OCI-LY3 (cell line): Measurements from ENCODE around the gene TNFRSF4.

Experiments used
- H2AFZ ChIP-seq: fragments of 200-600, 300-600 bp; shearing (Covaris generic); 2 replicates; pipeline ENCODE4 v1.6.0; 2014; ENCODE audit warnings: antibody characterized with exemption, low read depth, low read length
- H3K27ac ChIP-seq: fragments of 200-600, 300-600 bp; sonication (generic); 2 replicates; pipeline ENCODE4 v1.5.1; 2014; ENCODE audit warnings: mild to moderate bottlenecking, low read length, moderate library complexity, mixed read lengths
- H3K27me3 ChIP-seq: fragments of 200-600, 300-600 bp; sonication (generic); 2 replicates; pipeline ENCODE4 v1.6.1; 2014; ENCODE audit warnings: low read depth, low read length, mixed read lengths
- H3K36me3 ChIP-seq: fragments of 200-600, 300-600 bp; sonication (generic); replicated peaks from 2 replicates; pipeline ENCODE3; 2014; ENCODE audit warnings: low read depth, low read length, mixed read lengths
- H3K4me1 ChIP-seq: fragments of 300-600, 200-600 bp; sonication (generic); 2 replicates; pipeline ENCODE4 v1.6.1; 2014; ENCODE audit warnings: low read length, mixed read lengths
- H3K4me2 ChIP-seq: fragments of 200-600, 300-600 bp; sonication (generic); 2 replicates; pipeline ENCODE4 v1.6.1; 2014; ENCODE audit warnings: low read length, mixed read lengths
- H3K4me3 ChIP-seq: fragments of 300-600, 200-600 bp; sonication (generic); 2 replicates; pipeline ENCODE4 v1.5.1; 2014; ENCODE audit warnings: antibody characterized with exemption, mild to moderate bottlenecking, low read length, moderate library complexity
- H3K79me2 ChIP-seq: fragments of 300-600, 200-600 bp; shearing (Covaris generic); 2 replicates; pipeline ENCODE4 v1.6.1; 2014; ENCODE audit warnings: mild to moderate bottlenecking, low read length, mixed read lengths
- H3K9ac ChIP-seq: fragments of 300-600, 200-600 bp; shearing (Covaris generic); 2 replicates; pipeline ENCODE4 v1.6.0; 2014; ENCODE audit warnings: mild to moderate bottlenecking, low read length, moderate library complexity
- H3K9me3 ChIP-seq: fragments of 200-600, 300-600 bp; shearing (Covaris generic); 2 replicates; pipeline ENCODE4 v1.6.1; 2014; ENCODE audit warnings: low read length, mixed read lengths; ENCODE audit not compliant: insufficient read depth
- H4K20me1 ChIP-seq: fragments of 200-600, 300-600 bp; sonication (generic); 2 replicates; pipeline ENCODE4 v1.6.1; 2016; ENCODE audit warnings: low read length, mixed read lengths; ENCODE audit not compliant: insufficient read depth
- EZH2phosphoT487 ChIP-seq: fragments of 200-600 bp; shearing (Covaris generic); IDR thresholded peaks from 2 replicates; pipeline ENCODE4 v1.6.1; 2018; ENCODE audit warnings: antibody characterized with exemption, mixed run types, low read depth
- TF ChIP-seq, protein P1 (sequence below): fragments of 200-600, 300-600 bp; sonication (generic); IDR thresholded peaks from 2 replicates; pipeline ENCODE4 v1.5.1; 2014; ENCODE audit warnings: antibody characterized with exemption, low read length, low read depth

Gene TNFRSF4

DNA sequence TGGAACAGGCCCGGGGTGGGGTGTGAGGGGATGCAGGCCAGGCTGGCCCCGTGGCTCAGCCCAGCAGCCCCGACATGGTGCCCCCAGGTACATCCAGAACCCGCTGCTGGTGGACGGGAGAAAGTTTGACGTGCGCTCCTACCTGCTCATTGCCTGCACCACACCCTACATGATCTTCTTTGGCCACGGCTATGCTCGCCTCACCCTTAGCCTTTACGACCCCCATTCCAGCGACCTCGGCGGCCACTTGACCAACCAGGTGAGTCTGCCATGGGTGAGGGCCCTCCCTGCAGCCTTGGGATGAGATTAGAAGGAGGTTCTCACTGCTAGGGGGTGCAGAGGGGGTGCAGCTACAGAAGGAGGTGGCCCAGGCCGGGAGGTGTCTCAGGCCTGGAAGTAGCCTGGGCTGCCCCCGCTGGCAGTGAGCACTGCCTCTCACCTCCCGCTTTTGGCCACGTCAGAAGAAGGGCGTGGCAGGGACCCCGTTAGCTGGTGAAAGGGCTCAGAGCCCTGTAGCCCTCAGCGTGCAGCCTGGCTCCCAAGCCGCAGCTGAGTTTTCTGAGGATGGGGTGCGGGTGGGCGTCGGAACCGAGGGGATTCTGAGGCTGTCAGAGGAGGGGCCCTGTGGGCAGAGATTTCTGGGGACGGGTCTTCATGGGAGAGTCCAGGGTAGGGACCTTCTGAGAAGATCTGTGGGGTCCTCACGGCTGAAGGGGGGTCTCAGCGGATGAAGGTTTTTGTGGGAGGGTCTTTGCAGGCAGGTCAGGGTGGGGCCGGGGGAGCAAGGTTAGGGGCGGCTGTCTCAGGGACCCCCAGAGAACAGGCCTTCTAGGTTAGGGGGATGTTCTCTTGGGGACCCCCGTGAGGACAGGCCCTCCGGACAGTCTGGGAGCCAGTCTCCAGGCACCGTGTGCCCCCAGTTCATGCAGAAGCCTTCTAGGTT, 29.8 kb downstream of the TNFRSF4 start:
- peaks cover 7% of the 10 kb centered on the region for H3K27me3 ChIP-seq
- no peaks in the 10 kb centered on the region for H3K4me1 ChIP-seq
- H3K79me2 ChIP-seq: no peaks in the 10 kb centered on the region
- TF ChIP-seq, protein P1, sequence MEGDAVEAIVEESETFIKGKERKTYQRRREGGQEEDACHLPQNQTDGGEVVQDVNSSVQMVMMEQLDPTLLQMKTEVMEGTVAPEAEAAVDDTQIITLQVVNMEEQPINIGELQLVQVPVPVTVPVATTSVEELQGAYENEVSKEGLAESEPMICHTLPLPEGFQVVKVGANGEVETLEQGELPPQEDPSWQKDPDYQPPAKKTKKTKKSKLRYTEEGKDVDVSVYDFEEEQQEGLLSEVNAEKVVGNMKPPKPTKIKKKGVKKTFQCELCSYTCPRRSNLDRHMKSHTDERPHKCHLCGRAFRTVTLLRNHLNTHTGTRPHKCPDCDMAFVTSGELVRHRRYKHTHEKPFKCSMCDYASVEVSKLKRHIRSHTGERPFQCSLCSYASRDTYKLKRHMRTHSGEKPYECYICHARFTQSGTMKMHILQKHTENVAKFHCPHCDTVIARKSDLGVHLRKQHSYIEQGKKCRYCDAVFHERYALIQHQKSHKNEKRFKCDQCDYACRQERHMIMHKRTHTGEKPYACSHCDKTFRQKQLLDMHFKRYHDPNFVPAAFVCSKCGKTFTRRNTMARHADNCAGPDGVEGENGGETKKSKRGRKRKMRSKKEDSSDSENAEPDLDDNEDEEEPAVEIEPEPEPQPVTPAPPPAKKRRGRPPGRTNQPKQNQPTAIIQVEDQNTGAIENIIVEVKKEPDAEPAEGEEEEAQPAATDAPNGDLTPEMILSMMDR: no peak
- no peak for TF ChIP-seq EZH2phosphoT487
- H3K4me2 ChIP-seq: no peak overlapping the region
- no peak overlapping the region for H2AFZ ChIP-seq
- no peak overlapping the region for H3K27ac ChIP-seq
- no peaks in the 10 kb centered on the region for H4K20me1 ChIP-seq
- no peaks in the 10 kb centered on the region for H3K9me3 ChIP-seq
- H3K36me3 ChIP-seq: no peaks in the 10 kb centered on the region
- no peak overlapping the region for H3K4me3 ChIP-seq
- H3K9ac ChIP-seq: no peak overlapping the region

DNA sequence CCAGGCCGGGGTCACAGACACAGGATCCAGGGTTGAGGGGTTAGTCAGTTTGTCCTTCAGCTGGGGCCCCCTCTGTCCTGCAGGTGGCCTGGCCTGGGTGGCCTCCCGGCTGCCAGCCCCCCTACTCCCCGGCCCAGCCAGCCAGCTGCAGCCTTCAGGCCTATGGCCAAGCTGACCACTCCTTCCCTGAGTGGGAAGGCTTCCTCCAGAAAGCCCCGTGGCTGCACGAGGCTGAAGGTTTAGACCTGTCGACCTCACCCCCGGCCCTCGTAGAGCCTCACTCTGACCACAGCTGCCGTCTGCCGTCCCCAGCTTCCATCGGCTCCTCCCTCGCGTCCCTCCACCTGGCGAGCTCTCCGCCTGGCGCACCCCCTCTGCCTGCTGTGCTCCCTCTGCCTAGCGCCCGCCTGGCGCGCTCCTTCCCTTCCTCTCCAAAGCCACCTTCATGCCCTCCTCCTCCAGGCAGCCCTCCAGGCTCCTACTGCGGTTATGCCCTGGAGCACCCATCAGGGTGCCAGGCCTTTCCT, 30.7 kb downstream of the TNFRSF4 start:
- no peak overlapping the region for H3K9ac ChIP-seq
- H2AFZ ChIP-seq: no peak overlapping the region
- H3K4me3 ChIP-seq: no peak overlapping the region
- H3K4me2 ChIP-seq: no peak overlapping the region
- no peak overlapping the region for H3K27ac ChIP-seq
- TF ChIP-seq, protein P1: no peak
- TF ChIP-seq EZH2phosphoT487: no peak
- H3K9me3 ChIP-seq: no peaks in the 10 kb centered on the region
- H3K79me2 ChIP-seq: no peaks in the 10 kb centered on the region
- no peaks in the 10 kb centered on the region; the same call in 1 of the 2 replicates for H3K27me3 ChIP-seq
- no peaks in the 10 kb centered on the region for H4K20me1 ChIP-seq
- H3K4me1 ChIP-seq: no peaks in the 10 kb centered on the region
- no peaks in the 10 kb centered on the region for H3K36me3 ChIP-seq

DNA sequence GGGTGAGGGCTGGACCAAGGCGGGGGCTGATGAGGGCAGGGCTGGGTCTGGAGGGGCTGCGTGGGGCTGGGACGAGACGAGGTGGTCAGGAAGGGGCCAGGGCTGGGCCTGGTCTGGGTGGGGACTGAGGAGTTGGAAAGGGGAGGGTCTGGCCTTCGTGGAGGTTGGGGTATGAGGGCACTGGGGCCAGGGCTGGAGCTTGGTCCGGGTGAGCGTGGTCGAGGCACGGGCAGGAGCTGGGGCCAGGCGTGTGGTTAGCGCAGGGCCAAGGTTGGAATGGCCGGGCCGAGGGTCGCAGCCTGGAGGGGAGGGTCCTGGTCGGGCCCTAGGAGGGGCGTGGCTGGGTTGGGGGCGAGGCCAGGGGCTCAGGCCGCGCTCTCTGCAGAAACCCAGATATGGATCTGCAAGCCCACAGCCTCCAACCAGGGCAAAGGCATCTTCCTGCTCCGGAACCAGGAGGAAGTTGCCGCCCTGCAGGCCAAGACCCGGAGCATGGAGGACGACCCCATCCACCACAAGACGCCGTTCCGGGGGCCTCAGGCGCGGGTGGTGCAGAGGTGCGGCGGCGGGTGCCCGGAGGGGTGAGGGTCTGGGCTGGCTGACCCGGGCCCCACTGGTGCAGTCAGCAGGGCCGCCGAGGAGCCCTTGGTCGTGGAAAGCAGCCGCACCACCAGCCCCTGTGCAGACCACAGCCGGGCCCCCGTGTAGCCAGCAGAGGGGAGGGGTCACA, 31.3 kb downstream of the TNFRSF4 start:
- Histone ChIP-seq H3K4me2 (no peak overlapping the region), H3K9me3 (no peaks in the 10 kb centered on the region), H4K20me1 (no peaks in the 10 kb centered on the region), H3K79me2 (no peaks in the 10 kb centered on the region), H3K4me1 (no peaks in the 10 kb centered on the region), H2AFZ (no peak overlapping the region), H3K4me3 (no peak overlapping the region), H3K36me3 (no peaks in the 10 kb centered on the region), H3K9ac (no peak overlapping the region), H3K27me3 (no peaks in the 10 kb centered on the region; the same call in 1 of the 2 replicates), H3K27ac (no peak overlapping the region)
- TF ChIP-seq EZH2phosphoT487: no peak
- TF ChIP-seq, protein P1: no peak

DNA sequence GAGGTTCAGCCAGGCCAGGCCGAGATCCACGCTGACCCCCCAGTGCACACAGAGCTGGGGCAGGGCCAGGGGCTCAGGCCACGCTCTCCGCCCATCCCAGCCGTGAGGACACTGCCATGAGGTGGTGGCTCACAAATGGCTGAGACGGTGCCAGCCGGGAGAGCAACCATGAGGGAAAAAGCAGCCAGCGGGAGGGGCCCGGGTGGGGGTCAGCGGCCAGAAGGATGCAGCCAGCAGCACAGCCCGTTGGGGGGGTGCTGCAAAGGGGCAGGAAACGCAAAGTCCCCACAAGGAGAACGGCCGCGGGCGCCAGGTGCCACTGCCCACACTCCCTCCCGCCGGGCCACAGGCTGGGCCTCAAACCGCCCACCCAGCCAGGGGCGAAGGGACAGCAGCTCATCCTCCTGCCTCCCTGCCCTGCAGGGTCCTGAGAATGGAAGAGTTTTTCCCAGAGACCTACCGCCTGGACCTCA, 32.0 kb downstream of the TNFRSF4 start:
- H3K4me2 ChIP-seq: no peak overlapping the region
- TF ChIP-seq, protein P1: no peak
- TF ChIP-seq EZH2phosphoT487: no peak
- no peaks in the 10 kb centered on the region; the same call in 1 of the 2 replicates for H3K27me3 ChIP-seq
- H3K79me2 ChIP-seq: no peaks in the 10 kb centered on the region
- no peak overlapping the region for H2AFZ ChIP-seq
- H3K36me3 ChIP-seq: no peaks in the 10 kb centered on the region
- no peaks in the 10 kb centered on the region for H3K9me3 ChIP-seq
- H4K20me1 ChIP-seq: no peaks in the 10 kb centered on the region
- no peak overlapping the region for H3K4me3 ChIP-seq
- H3K9ac ChIP-seq: no peak overlapping the region
- H3K4me1 ChIP-seq: no peaks in the 10 kb centered on the region
- H3K27ac ChIP-seq: no peak overlapping the region
